NCI-H2196 (cell line): Measurements from ENCODE around the gene RPP40.

Experiments used
- DNase-seq: peaks from one replicate; lab custom pipeline; 2025; ENCODE audit not compliant: unreplicated experiment; lab: John Stamatoyannopoulos, UW

The RPP40 gene

GRCh38 chr6:4970739-4971395, 33.0 kb downstream of the RPP40 start:
- no peak for DNase-seq

- no peak for DNase-seq
Observed at GRCh38 chr6:4969609-4970285, 34.1 kb downstream of the RPP40 start.

- no peak for DNase-seq
Observed at GRCh38 chr6:4967301-4968030, 36.4 kb downstream of the RPP40 start.

- no peak for DNase-seq
Observed at GRCh38 chr6:4965562-4966389, 38.1 kb downstream of the RPP40 start.

GRCh38 chr6:4964675-4965561, 38.9 kb downstream of the RPP40 start:
- no peak for DNase-seq

GRCh38 chr6:4962905-4963304, 40.9 kb downstream of the RPP40 start:
- DNase-seq, result no peak

GRCh38 chr6:4961322-4962168, 42.3 kb downstream of the RPP40 start:
- no peak for DNase-seq

- DNase-seq, result no peak
Observed at GRCh38 chr6:4958624-4959023, 45.2 kb downstream of the RPP40 start.

GRCh38 chr6:4957521-4958231, 46.2 kb downstream of the RPP40 start:
- no peak for DNase-seq

GRCh38 chr6:4956625-4957024, 47.2 kb downstream of the RPP40 start:
- DNase-seq, result no peak

- no peak for DNase-seq
Observed at GRCh38 chr6:4953440-4953839, 50.4 kb downstream of the RPP40 start.

- DNase-seq, result no peak
Observed at GRCh38 chr6:4950836-4951533, 52.9 kb downstream of the RPP40 start.

GRCh38 chr6:4950076-4950475, 53.8 kb downstream of the RPP40 start:
- DNase-seq, result no peak

- no peak for DNase-seq
Observed at GRCh38 chr6:4948781-4949450, 54.9 kb downstream of the RPP40 start.

GRCh38 chr6:4947716-4948115, 56.1 kb downstream of the RPP40 start:
- no peak for DNase-seq

GRCh38 chr6:4946521-4946920, 57.3 kb downstream of the RPP40 start:
- no peak for DNase-seq
